Endodermal cell (in vitro differentiated cells): ENCODE data around the gene ZFAND3. TPM values are rescaled to one million over a fixed set of nuclear protein-coding genes. Genes with fewer than 3 reads are reported as not detected.
"Not testable (repeated sequence)": the region's sequence is repeated elsewhere in the genome, so short reads cannot be mapped to it uniquely, and the experiment has no call there.

Source experiments
- DNase-seq: peaks from one replicate; pipeline ENCODE4 v3.0.0-alpha.2; 2017
- H3K27ac ChIP-seq: 2 replicates; pipeline ENCODE4 v1.5.1; 2013; ENCODE audit warnings: mild to moderate bottlenecking, low read depth, low read length, moderate library complexity
- H3K27me3 ChIP-seq: 2 replicates; pipeline ENCODE4 v1.6.1; 2013; ENCODE audit warnings: mild to moderate bottlenecking, low read length, moderate library complexity; ENCODE audit not compliant: insufficient read depth, control insufficient read depth, poor library complexity, severe bottlenecking
- H3K36me3 ChIP-seq: 2 replicates; pipeline ENCODE4 v1.7.0; 2013; ENCODE audit warnings: mild to moderate bottlenecking, low read length, moderate library complexity; ENCODE audit not compliant: control insufficient read depth, insufficient read depth
- H3K4me1 ChIP-seq: one replicate; pipeline ENCODE4 v1.7.0; 2013; ENCODE audit warnings: low read length; ENCODE audit not compliant: control insufficient read depth, insufficient read depth
- H3K4me3 ChIP-seq: 2 replicates; pipeline ENCODE4 v1.5.1; 2013; ENCODE audit warnings: mild to moderate bottlenecking, low read length, moderate library complexity
- H3K9ac ChIP-seq: 2 replicates; pipeline ENCODE4 v1.6.1; 2013; ENCODE audit warnings: mild to moderate bottlenecking, low read length, moderate library complexity; ENCODE audit not compliant: poor library complexity, severe bottlenecking; ENCODE audit errors: extremely low read depth
- H3K9me3 ChIP-seq: 2 replicates; pipeline ENCODE4 v1.6.1; 2013; ENCODE audit warnings: mild to moderate bottlenecking, low read length, moderate library complexity; ENCODE audit not compliant: control insufficient read depth
- H3K27ac Mint-ChIP-seq: 2 replicates; pipeline ENCODE4 v1.8.0; 2020; ENCODE audit warnings: mixed read lengths
- H3K27me3 Mint-ChIP-seq: 2 replicates; pipeline ENCODE4 v1.8.0; 2021; ENCODE audit warnings: mild to moderate bottlenecking, mixed read lengths; ENCODE audit not compliant: insufficient read depth
- H3K36me3 Mint-ChIP-seq: 2 replicates; pipeline ENCODE4 v1.8.0; 2020; ENCODE audit warnings: low read depth, mixed read lengths
- H3K4me1 Mint-ChIP-seq: 2 replicates; pipeline ENCODE4 v1.8.0; 2020; ENCODE audit warnings: mixed read lengths
- H3K4me3 Mint-ChIP-seq: 2 replicates; pipeline ENCODE4 v1.8.0; 2020; ENCODE audit warnings: mild to moderate bottlenecking, moderate library complexity, mixed read lengths
- H3K9me3 Mint-ChIP-seq: 2 replicates; pipeline ENCODE4 v1.8.0; 2020; ENCODE audit warnings: mild to moderate bottlenecking, mixed read lengths
- WGBS, 2 experiments: methylation state at CpG; one replicate each; pipeline versions ENCODE4 v1.1.5 to v1.1.7; 2013; ENCODE audit warnings: missing lambda C conversion rate in 2 of 2, mixed read lengths in 1 of 2; ENCODE audit not compliant: insufficient coverage in 1 of 2, insufficient read length in 1 of 2; 5-methylcytosine and 5-hydroxymethylcytosine counted together
- total RNA-seq, 2 donors: library from RNA; stranded (reverse); fragmentation: NEBNext Ultra II Directional in 1 of 2; extraction: Animal tissue kit (Norgen Biotek cat#: 25700) in 1 of 2; gene quantifications; 2 replicates in 1 of 2; 3 replicates in 1 of 2; pipeline ENCODE4 v1.2.1, GENCODE V29; 2021
- TF ChIP-seq, protein P1 (sequence below): fragments of 200-600 bp; sonication (generic); conservative IDR thresholded peaks from 2 replicates; pipeline ENCODE4 v1.5.0; 2021; ENCODE audit warnings: antibody characterized with exemption, mild to moderate bottlenecking

The ZFAND3 gene
- total RNA-seq, 2 donors from 2014 or later, result 67.1 to 86.2 TPM

DNA sequence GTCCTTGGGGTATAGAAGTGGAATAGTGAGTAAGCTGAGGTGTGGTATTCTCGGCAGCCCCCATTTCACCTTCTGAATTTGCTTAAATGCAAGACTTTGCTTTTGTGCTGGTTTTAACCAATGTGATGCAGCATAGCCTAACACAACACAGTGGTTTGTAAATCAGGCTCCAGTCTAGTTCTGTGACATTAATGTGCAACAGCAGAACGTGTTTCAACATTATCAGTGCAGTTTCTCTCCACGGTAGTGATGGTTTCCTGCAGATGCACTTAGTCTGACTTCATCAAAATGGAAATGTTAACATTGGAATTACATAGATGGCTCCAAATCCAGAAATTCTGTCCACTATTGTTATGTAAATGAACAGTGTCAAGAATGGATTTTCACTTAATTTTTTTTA lies 139.5 kb downstream of the ZFAND3 start:
- Histone ChIP-seq H3K4me3 (peak overlapping the region; percentile 6), H3K4me1 (peaks cover 3% of the 10 kb centered on the region), H3K9me3 (no peaks in the 10 kb centered on the region), H3K9ac (no peak overlapping the region), H3K27ac (no peak overlapping the region), H3K36me3 (peaks cover 4% of the 10 kb centered on the region), H3K27me3 (no peaks in the 10 kb centered on the region)
- Mint-ChIP-seq H3K27ac (no peak overlapping the region), H3K9me3 (peaks cover 7% of the 10 kb centered on the region), H3K36me3 (peaks cover 18% of the 10 kb centered on the region), H3K4me1 (peaks cover 15% of the 10 kb centered on the region), H3K27me3 (no peaks in the 10 kb centered on the region), H3K4me3 (no peak overlapping the region)
- no peak for DNase-seq
- TF ChIP-seq, protein P1, sequence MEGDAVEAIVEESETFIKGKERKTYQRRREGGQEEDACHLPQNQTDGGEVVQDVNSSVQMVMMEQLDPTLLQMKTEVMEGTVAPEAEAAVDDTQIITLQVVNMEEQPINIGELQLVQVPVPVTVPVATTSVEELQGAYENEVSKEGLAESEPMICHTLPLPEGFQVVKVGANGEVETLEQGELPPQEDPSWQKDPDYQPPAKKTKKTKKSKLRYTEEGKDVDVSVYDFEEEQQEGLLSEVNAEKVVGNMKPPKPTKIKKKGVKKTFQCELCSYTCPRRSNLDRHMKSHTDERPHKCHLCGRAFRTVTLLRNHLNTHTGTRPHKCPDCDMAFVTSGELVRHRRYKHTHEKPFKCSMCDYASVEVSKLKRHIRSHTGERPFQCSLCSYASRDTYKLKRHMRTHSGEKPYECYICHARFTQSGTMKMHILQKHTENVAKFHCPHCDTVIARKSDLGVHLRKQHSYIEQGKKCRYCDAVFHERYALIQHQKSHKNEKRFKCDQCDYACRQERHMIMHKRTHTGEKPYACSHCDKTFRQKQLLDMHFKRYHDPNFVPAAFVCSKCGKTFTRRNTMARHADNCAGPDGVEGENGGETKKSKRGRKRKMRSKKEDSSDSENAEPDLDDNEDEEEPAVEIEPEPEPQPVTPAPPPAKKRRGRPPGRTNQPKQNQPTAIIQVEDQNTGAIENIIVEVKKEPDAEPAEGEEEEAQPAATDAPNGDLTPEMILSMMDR, result no peak
- 85 to 97% methylated on average over 3 of the region's 3 CpGs for WGBS, 2 experiments

DNA sequence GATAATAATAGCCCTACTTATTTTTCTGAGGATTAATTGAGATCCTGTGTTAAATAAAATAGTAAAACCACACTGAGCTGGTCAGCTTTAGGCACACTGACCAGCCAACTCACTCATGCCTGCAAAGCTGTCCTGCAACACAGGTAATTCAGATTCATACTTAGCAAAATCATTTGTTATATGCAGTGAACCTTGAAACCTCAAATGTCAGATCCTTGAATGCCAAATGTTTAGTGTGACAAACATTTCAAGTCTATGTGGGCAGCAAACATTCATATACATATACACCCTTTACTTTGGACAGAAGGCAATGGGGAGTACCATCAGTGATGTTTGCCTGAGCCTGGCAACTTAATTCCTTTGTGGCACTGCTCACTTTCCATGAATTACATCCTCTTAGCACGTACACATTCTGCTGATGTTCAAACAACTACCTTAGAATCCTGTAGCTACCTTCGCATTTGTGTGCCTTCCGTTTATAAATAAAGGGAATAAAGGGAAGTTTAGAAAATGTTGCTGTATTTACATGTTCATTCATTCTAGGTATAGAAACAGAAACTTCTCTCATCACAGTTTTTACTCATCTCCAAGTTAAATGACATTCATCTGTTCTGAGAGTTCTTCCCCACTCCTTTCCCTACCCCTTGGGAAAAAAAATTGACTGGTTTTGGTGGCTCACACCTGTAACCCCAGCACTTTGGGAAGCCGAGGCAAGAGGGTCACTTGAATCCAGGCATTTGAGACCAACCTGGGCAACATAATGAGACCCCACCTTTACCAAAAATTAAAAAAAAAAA lies 140.8 kb downstream of the ZFAND3 start:
- 99% methylated on average over 4 of the region's 4 CpGs; no CpG with 5 or more reads in 1 of the 2 experiments for WGBS, 2 experiments

DNA sequence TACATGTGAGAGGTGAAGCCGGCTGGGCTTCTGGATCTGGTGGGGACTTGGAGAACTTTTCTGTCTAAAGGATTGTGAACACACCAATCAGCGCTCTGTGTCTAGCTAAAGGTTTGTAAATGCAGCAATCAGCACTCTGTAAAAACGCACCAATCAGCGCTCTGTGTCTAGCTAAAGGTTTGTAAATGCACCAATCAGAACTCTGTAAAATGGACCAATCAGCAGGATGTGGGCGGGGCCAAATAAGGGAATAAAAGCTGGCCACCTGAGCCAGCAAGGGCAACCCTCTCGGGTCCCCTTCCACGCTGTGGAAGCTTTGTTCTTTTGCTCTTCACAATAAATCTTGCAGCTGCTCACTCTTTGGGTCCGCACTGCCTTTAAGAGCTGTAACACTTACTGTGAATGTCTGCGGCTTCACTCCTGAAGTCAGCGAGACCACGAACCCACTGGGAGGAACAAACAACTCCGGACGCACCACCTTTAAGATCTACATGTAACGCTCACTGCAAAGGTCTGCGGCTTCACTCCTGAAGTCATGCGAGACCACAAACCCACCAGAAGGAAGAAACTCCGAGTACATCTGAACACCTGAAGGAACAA lies 143.1 kb downstream of the ZFAND3 start:
- H3K27ac Mint-ChIP-seq, H3K9me3 ChIP-seq, H3K27ac ChIP-seq, H3K36me3 ChIP-seq, H3K4me1 ChIP-seq, H3K9ac ChIP-seq, H3K27me3 ChIP-seq, DNase-seq, H3K4me3 Mint-ChIP-seq, H3K27me3 Mint-ChIP-seq, H3K4me3 ChIP-seq: not testable (repeated sequence)
- Mint-ChIP-seq H3K4me1 (peaks cover 15% of the 10 kb centered on the region), H3K9me3 (peaks cover 14% of the 10 kb centered on the region), H3K36me3 (peaks cover 37% of the 10 kb centered on the region)
- WGBS, 2 experiments, result 95 to 97% methylated on average over 16 to 17 of the region's 17 CpGs

More for the DNA sequence above, 140.8 kb downstream of the ZFAND3 start:
- TF ChIP-seq, protein P1, result no peak
- Mint-ChIP-seq H3K9me3 (peaks cover 7% of the 10 kb centered on the region), H3K36me3 (peaks cover 22% of the 10 kb centered on the region), H3K4me1 (peaks cover 15% of the 10 kb centered on the region), H3K27ac (no peak overlapping the region), H3K4me3 (no peak overlapping the region), H3K27me3 (no peaks in the 10 kb centered on the region)
- Histone ChIP-seq H3K27me3 (no peaks in the 10 kb centered on the region), H3K27ac (no peak overlapping the region), H3K9ac (no peak overlapping the region), H3K4me1 (peaks cover 3% of the 10 kb centered on the region), H3K4me3 (no peak overlapping the region), H3K36me3 (peaks cover 4% of the 10 kb centered on the region), H3K9me3 (no peaks in the 10 kb centered on the region)
- no peak for DNase-seq
